ENCODE results near the gene ZNF827. TPM values are rescaled to one million over a fixed set of nuclear protein-coding genes. Genes with fewer than 3 reads are reported as not detected.

ZNF827 gene
- total and polyA plus RNA-seq, 4 experiments from 2014 or later, result 1.4 to 27.3 (median 14.0) TPM

DNA sequence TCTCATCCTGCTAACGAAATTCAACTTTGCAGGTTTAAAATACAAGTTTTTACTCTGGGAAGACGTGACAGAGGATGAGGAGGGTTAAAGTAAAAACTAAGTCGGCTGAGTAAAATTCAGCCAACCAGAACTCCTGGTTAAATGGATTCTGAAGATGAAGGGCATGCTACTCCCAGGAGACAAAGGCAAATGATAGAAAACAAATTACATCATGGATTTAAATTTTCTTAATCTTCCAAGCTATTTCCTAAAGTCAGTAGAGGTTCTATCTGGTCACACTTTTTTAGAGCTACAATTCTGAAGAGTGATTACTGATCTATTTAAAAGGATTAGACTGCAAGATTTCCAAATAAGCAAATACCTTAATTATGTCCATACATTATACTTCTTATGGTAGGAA, 47.9 kb downstream of the ZNF827 start:
- Histone ChIP-seq H3K4me3 (ENCODE audit: low read length in 2 of 2) (no peak overlapping the region), H3K9me3 (ENCODE audit: control insufficient read depth in 1 of 2, low read length in 2 of 2) (no peaks in the 10 kb centered on the region), H3K4me1 (ENCODE audit: insufficient read depth, low read length) (peaks cover 14% of the 10 kb centered on the region), H3K36me3 (ENCODE audit: insufficient read depth, low read length) (no peaks in the 10 kb centered on the region), H3K27me3 (ENCODE audit: insufficient read depth, low read length) (no peaks in the 10 kb centered on the region), H3K27ac (ENCODE audit: low read depth, low read length) (no peak overlapping the region)
- Mint-ChIP-seq H3K4me3 (no peak overlapping the region), H3K4me1 (peaks cover 13 to 18% (median 14%) of the 10 kb centered on the region in 4 donors), H3K27me3 (no peaks in the 10 kb centered on the region), H3K9me3 (no peaks in the 10 kb centered on the region), H3K36me3 (peaks cover 35 to 38% of the 10 kb centered on the region in 2 donors), H3K27ac (no peak overlapping the region)
- POLR2A ChIA-PET (ENCODE audit: partially characterized antibody), result no interaction called here
- CTCF ChIA-PET (ENCODE audit: partially characterized antibody), result interaction anchor here (1.4 kb wide), 1 partner anchor 13 kb away, joined by 3 read pairs; no protein-coding TSS in a partner anchor
- no peak for DNase-seq
- intact Hi-C loops (cut with micrococcal nuclease), result no loop called here

DNA sequence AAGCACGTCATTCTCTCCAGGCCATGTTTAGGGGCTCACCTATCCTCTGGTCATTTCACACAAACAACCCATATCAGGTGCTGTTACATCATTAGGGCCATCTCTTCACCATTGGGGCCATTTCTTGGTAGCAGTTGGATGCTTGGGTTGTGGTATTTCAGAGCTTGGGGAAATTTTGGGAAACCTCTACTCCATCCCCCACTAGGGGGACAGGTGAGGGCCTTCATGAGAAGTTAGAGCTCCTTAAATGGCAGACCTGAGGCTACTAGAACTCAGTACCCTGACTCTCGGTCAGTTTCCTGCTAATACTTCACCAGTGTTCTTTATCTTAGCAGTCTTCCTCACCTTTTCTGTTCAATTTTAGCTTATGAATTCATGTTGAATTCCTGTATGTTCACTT, 50.2 kb downstream of the ZNF827 start:
- no peak for DNase-seq
- Histone ChIP-seq H3K4me1 (ENCODE audit: insufficient read depth, low read length) (no peaks in the 10 kb centered on the region), H3K4me3 (ENCODE audit: low read length in 2 of 2) (no peak overlapping the region), H3K9me3 (ENCODE audit: control insufficient read depth in 1 of 2, low read length in 2 of 2) (no peaks in the 10 kb centered on the region), H3K27ac (ENCODE audit: low read depth, low read length) (no peak overlapping the region), H3K27me3 (ENCODE audit: insufficient read depth, low read length) (no peaks in the 10 kb centered on the region), H3K36me3 (ENCODE audit: insufficient read depth, low read length) (no peaks in the 10 kb centered on the region)
- H3K36me3 Mint-ChIP-seq, result peaks cover 49 to 51% of the 10 kb centered on the region in 2 donors
- POLR2A ChIA-PET (ENCODE audit: partially characterized antibody), result no interaction called here
- H3K4me1 Mint-ChIP-seq, result peaks cover 0 to 3% (median 1%) of the 10 kb centered on the region in 4 donors
- CTCF ChIA-PET (ENCODE audit: partially characterized antibody), result interaction anchor here (1.0 to 1.4 kb wide), 6 partner anchors 12 to 68 kb away, joined by 3 read pairs; no protein-coding TSS in a partner anchor
- H3K9me3 Mint-ChIP-seq, result no peaks in the 10 kb centered on the region
- H3K4me3 Mint-ChIP-seq, result no peak overlapping the region
- no peaks in the 10 kb centered on the region for H3K27me3 Mint-ChIP-seq
- H3K27ac Mint-ChIP-seq, result no peak overlapping the region
- intact Hi-C loops (cut with micrococcal nuclease), result loop anchor here (5.0 kb wide), 1 partner anchor 49 kb away; the partner anchor contains the start of gene ZNF827

DNA sequence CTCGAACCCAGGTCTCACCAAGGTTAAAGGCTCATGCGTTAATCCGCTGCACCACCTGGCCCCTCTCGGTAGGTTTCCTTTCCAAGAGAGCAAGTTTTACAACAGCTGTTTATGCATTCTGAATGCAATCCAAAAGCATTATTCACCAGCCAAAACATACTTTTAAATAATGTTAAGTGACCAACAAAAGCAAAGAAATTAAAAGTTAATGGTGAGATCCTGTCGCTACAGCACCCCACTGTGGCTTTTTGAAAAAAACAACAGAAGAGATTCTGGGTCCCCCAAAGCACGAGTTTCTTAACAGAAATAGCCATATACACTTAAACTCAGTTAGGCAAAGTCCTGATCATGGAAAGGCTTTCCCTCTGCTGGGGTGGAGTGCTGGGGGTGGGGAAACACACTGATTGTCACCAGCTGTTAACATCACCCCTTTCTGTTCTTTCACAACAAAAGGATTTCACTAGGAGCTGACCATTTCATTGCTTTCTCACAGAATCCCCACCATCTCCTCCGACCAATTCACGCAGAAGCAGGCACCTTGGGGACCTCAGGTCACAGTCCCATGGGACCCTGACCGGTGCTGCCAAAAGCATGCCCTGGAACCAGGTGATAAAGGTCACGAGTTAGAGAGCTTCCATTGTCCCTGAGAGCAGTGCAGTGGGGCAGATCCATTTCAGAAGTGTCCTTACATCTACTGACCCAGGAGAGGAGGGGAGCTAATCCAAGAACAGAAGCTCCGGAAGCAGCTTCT, 51.2 kb downstream of the ZNF827 start:
- Histone ChIP-seq H3K4me1 (ENCODE audit: insufficient read depth, low read length) (no peaks in the 10 kb centered on the region), H3K4me3 (ENCODE audit: low read length in 2 of 2) (no peak overlapping the region), H3K36me3 (ENCODE audit: insufficient read depth, low read length) (no peaks in the 10 kb centered on the region), H3K9me3 (ENCODE audit: control insufficient read depth in 1 of 2, low read length in 2 of 2) (no peaks in the 10 kb centered on the region), H3K27me3 (ENCODE audit: insufficient read depth, low read length) (no peaks in the 10 kb centered on the region), H3K27ac (ENCODE audit: low read depth, low read length) (no peak overlapping the region)
- Mint-ChIP-seq H3K36me3 (peaks cover 48 to 53% of the 10 kb centered on the region in 2 donors), H3K27ac (no peak overlapping the region), H3K4me1 (peaks cover 0 to 3% (median 1%) of the 10 kb centered on the region in 4 donors), H3K4me3 (no peak overlapping the region), H3K9me3 (no peaks in the 10 kb centered on the region), H3K27me3 (no peaks in the 10 kb centered on the region)
- no peak for DNase-seq
- POLR2A ChIA-PET (ENCODE audit: partially characterized antibody), result no interaction called here
- CTCF ChIA-PET (ENCODE audit: partially characterized antibody), result interaction anchor here (1.0 to 1.4 kb wide), 5 partner anchors 11 to 69 kb away, joined by 3 read pairs; no protein-coding TSS in a partner anchor
- intact Hi-C loops (cut with micrococcal nuclease), result loop anchor here (5.0 kb wide), 1 partner anchor 50 kb away; the partner anchor contains the start of gene ZNF827

DNA sequence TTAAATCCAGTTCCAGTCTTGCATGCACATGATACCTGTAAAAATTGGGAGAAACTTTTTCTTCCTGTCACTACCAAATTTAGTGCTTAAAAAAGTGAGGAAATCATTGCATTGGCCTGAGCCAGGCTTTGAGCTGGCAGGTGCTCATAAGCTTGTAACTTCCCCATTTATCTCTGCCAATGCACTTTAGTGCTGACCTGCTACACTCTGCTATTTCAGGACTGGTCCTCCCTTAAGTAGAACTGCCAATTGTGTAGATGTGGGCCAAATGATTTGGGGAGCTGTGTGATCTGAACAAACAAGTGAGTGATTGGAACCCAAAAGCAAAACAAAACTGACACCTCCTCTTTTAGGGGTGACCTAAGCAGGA, 51.8 kb downstream of the ZNF827 start:
- no peaks in the 10 kb centered on the region for H3K4me1 ChIP-seq (ENCODE audit: insufficient read depth, low read length)
- no peak overlapping the region for H3K27ac Mint-ChIP-seq
- H3K4me3 Mint-ChIP-seq, result no peak overlapping the region
- H3K4me3 ChIP-seq (ENCODE audit: low read length in 2 of 2), result no peak overlapping the region
- H3K9me3 Mint-ChIP-seq, result no peaks in the 10 kb centered on the region
- H3K27me3 ChIP-seq (ENCODE audit: insufficient read depth, low read length), result no peaks in the 10 kb centered on the region
- peaks cover 44 to 51% of the 10 kb centered on the region in 2 donors for H3K36me3 Mint-ChIP-seq
- H3K27me3 Mint-ChIP-seq, result no peaks in the 10 kb centered on the region
- DNase-seq, result no peak
- intact Hi-C loops (cut with micrococcal nuclease), result loop anchor here (5.0 kb wide), 1 partner anchor 50 kb away; the partner anchor contains the start of gene ZNF827
- peaks cover 0 to 3% (median 1%) of the 10 kb centered on the region in 4 donors for H3K4me1 Mint-ChIP-seq
- no peaks in the 10 kb centered on the region for H3K9me3 ChIP-seq (ENCODE audit: control insufficient read depth in 1 of 2, low read length in 2 of 2)
- CTCF ChIA-PET (ENCODE audit: partially characterized antibody), result interaction anchor here (1.4 kb wide), 1 partner anchor 66 kb away, joined by 3 read pairs; no protein-coding TSS in a partner anchor
- POLR2A ChIA-PET (ENCODE audit: partially characterized antibody), result interaction anchor here (1.1 kb wide), 1 partner anchor 10 kb away, joined by 3 read pairs; no protein-coding TSS in a partner anchor
- no peaks in the 10 kb centered on the region for H3K36me3 ChIP-seq (ENCODE audit: insufficient read depth, low read length)
- no peak overlapping the region for H3K27ac ChIP-seq (ENCODE audit: low read depth, low read length)

DNA sequence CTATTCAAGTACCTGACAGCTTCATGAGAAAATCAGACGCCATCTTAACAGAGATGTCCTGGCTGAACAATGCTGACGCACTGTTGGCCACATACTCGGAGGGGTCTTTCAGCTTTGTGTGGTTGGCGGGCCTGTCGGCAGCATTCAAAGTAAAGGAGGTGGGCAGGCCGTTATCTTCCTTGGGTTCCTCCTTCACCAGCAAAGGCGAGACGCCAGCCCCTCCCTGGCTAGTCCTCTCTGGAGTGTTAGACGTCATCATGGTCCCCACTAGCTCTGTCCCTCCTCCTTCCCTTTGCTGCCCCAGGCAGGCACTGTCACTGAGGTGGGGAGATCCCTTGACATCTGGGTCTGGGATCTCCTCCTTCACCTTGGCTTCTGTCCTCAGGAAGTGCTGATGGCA, 53.0 kb downstream of the ZNF827 start:
- Histone ChIP-seq H3K27me3 (ENCODE audit: insufficient read depth, low read length) (no peaks in the 10 kb centered on the region), H3K27ac (ENCODE audit: low read depth, low read length) (no peak overlapping the region), H3K4me3 (ENCODE audit: low read length in 2 of 2) (no peak overlapping the region), H3K9me3 (ENCODE audit: control insufficient read depth in 1 of 2, low read length in 2 of 2) (no peaks in the 10 kb centered on the region), H3K36me3 (ENCODE audit: insufficient read depth, low read length) (no peaks in the 10 kb centered on the region), H3K4me1 (ENCODE audit: insufficient read depth, low read length) (no peaks in the 10 kb centered on the region)
- POLR2A ChIA-PET (ENCODE audit: partially characterized antibody), result no interaction called here
- H3K9me3 Mint-ChIP-seq, result no peaks in the 10 kb centered on the region
- DNase-seq, result no peak
- CTCF ChIA-PET (ENCODE audit: partially characterized antibody), result no interaction called here
- H3K4me1 Mint-ChIP-seq, result peaks cover 0 to 3% (median 1%) of the 10 kb centered on the region in 4 donors
- H3K27me3 Mint-ChIP-seq, result no peaks in the 10 kb centered on the region
- H3K27ac Mint-ChIP-seq, result peak overlapping the region in 1 of 7 donors; percentile 41
- H3K4me3 Mint-ChIP-seq, result no peak overlapping the region
- peaks cover 49 to 51% of the 10 kb centered on the region in 2 donors for H3K36me3 Mint-ChIP-seq
- intact Hi-C loops (cut with micrococcal nuclease), result loop anchor here (5.0 kb wide), 1 partner anchor 52 kb away; the partner anchor contains the start of gene ZNF827

DNA sequence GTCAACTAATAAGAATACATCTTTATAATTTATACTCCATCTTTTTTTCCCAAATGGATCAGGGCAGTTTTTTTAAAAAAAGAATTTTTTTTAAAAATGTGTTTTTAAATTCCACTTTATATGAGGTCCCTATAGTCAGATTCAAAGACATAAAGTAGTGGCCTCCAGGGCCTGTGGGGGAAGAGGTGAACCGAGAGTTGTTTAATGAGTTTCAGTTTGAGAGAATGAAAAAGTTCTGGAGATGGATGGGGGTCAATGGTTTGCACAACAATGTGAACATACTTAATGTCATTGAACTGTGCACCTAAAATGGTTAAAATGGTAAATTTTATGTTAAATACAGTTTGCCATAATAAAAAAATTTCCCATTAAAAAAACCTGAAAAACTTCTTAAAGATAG, 53.8 kb downstream of the ZNF827 start:
- intact Hi-C loops (cut with micrococcal nuclease), result loop anchor here (5.0 kb wide), 1 partner anchor 53 kb away; the partner anchor contains the start of gene ZNF827
- Mint-ChIP-seq H3K4me3 (no peak overlapping the region), H3K9me3 (no peaks in the 10 kb centered on the region), H3K4me1 (peaks cover 0 to 4% (median 1%) of the 10 kb centered on the region in 4 donors), H3K27ac (peak overlapping the region in 1 of 7 donors; percentile 38), H3K27me3 (no peaks in the 10 kb centered on the region), H3K36me3 (peaks cover 46% of the 10 kb centered on the region in 2 donors)
- H3K9me3 ChIP-seq (ENCODE audit: control insufficient read depth in 1 of 2, low read length in 2 of 2), result no peaks in the 10 kb centered on the region
- no peak overlapping the region for H3K27ac ChIP-seq (ENCODE audit: low read depth, low read length)
- no peaks in the 10 kb centered on the region for H3K27me3 ChIP-seq (ENCODE audit: insufficient read depth, low read length)
- no peak overlapping the region for H3K4me3 ChIP-seq (ENCODE audit: low read length in 2 of 2)
- no peak for DNase-seq
- H3K4me1 ChIP-seq (ENCODE audit: insufficient read depth, low read length), result no peaks in the 10 kb centered on the region
- CTCF ChIA-PET (ENCODE audit: partially characterized antibody), result no interaction called here
- H3K36me3 ChIP-seq (ENCODE audit: insufficient read depth, low read length), result no peaks in the 10 kb centered on the region
- POLR2A ChIA-PET (ENCODE audit: partially characterized antibody), result no interaction called here

DNA sequence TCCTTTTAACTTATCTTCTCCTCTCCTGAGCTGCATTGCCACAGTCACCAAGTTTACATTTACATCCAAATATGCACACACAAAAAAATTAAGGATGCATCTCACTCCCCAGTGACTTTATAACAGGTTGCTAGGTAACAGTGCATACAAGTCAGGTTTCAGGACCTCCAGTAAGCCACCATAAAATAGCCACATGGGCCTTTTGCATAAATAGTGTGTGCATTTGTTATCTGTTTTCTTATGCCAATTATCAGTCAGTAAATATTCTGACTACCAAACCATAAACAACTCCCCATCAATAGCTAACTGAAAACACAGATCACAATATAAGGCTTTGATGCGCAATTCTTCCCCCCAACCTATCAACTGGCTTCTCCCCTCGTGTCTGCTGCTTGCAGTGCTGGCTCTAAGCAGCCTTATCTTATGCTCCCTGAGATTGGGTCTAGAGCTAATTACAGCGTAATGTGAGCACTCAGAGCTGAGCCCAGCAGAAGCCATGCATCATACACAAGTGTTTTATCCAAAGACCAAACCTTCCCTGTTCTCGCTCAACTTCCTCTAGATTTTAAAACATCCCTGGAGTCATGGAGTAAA, 55.4 kb downstream of the ZNF827 start:
- CTCF ChIA-PET (ENCODE audit: partially characterized antibody), result no interaction called here
- H3K36me3 Mint-ChIP-seq, result peaks cover 45 to 52% of the 10 kb centered on the region in 2 donors
- peak overlapping the region in 1 of 7 donors; percentile 9 for H3K27ac Mint-ChIP-seq
- no peak overlapping the region for H3K27ac ChIP-seq (ENCODE audit: low read depth, low read length)
- DNase-seq, result no peak
- H3K27me3 Mint-ChIP-seq, result no peaks in the 10 kb centered on the region
- H3K4me1 Mint-ChIP-seq, result peaks cover 0 to 4% (median 1%) of the 10 kb centered on the region in 4 donors
- intact Hi-C loops (cut with micrococcal nuclease), result no loop called here
- no peak overlapping the region for H3K4me3 ChIP-seq (ENCODE audit: low read length in 2 of 2)
- H3K4me3 Mint-ChIP-seq, result no peak overlapping the region
- no peaks in the 10 kb centered on the region for H3K9me3 ChIP-seq (ENCODE audit: control insufficient read depth in 1 of 2, low read length in 2 of 2)
- H3K4me1 ChIP-seq (ENCODE audit: insufficient read depth, low read length), result no peaks in the 10 kb centered on the region
- no peaks in the 10 kb centered on the region for H3K9me3 Mint-ChIP-seq
- H3K36me3 ChIP-seq (ENCODE audit: insufficient read depth, low read length), result no peaks in the 10 kb centered on the region
- no peaks in the 10 kb centered on the region for H3K27me3 ChIP-seq (ENCODE audit: insufficient read depth, low read length)
- POLR2A ChIA-PET (ENCODE audit: partially characterized antibody), result no interaction called here

Data from CD4-positive, alpha-beta memory T cell (primary cell).